Endodermal cell (in vitro differentiated cells): ENCODE results near the gene RAB3B. TPM values are rescaled to one million over a fixed set of nuclear protein-coding genes. Genes with fewer than 3 reads are reported as not detected.
A peak's percentile ranks its signal among the peaks of the same experiment; 100 is the strongest.

Experiments used
- DNase-seq: peaks from one replicate; pipeline ENCODE4 v3.0.0-alpha.2; 2017
- H3K27ac ChIP-seq: 2 replicates; pipeline ENCODE4 v1.5.1; 2013; ENCODE audit warnings: mild to moderate bottlenecking, low read depth, low read length, moderate library complexity
- H3K27me3 ChIP-seq: 2 replicates; pipeline ENCODE4 v1.6.1; 2013; ENCODE audit warnings: mild to moderate bottlenecking, low read length, moderate library complexity; ENCODE audit not compliant: insufficient read depth, control insufficient read depth, poor library complexity, severe bottlenecking
- H3K36me3 ChIP-seq: 2 replicates; pipeline ENCODE4 v1.7.0; 2013; ENCODE audit warnings: mild to moderate bottlenecking, low read length, moderate library complexity; ENCODE audit not compliant: control insufficient read depth, insufficient read depth
- H3K4me1 ChIP-seq: one replicate; pipeline ENCODE4 v1.7.0; 2013; ENCODE audit warnings: low read length; ENCODE audit not compliant: control insufficient read depth, insufficient read depth
- H3K4me3 ChIP-seq: 2 replicates; pipeline ENCODE4 v1.5.1; 2013; ENCODE audit warnings: mild to moderate bottlenecking, low read length, moderate library complexity
- H3K9ac ChIP-seq: 2 replicates; pipeline ENCODE4 v1.6.1; 2013; ENCODE audit warnings: mild to moderate bottlenecking, low read length, moderate library complexity; ENCODE audit not compliant: poor library complexity, severe bottlenecking; ENCODE audit errors: extremely low read depth
- H3K9me3 ChIP-seq: 2 replicates; pipeline ENCODE4 v1.6.1; 2013; ENCODE audit warnings: mild to moderate bottlenecking, low read length, moderate library complexity; ENCODE audit not compliant: control insufficient read depth
- H3K27ac Mint-ChIP-seq: 2 replicates; pipeline ENCODE4 v1.8.0; 2020; ENCODE audit warnings: mixed read lengths
- H3K27me3 Mint-ChIP-seq: 2 replicates; pipeline ENCODE4 v1.8.0; 2021; ENCODE audit warnings: mild to moderate bottlenecking, mixed read lengths; ENCODE audit not compliant: insufficient read depth
- H3K36me3 Mint-ChIP-seq: 2 replicates; pipeline ENCODE4 v1.8.0; 2020; ENCODE audit warnings: low read depth, mixed read lengths
- H3K4me1 Mint-ChIP-seq: 2 replicates; pipeline ENCODE4 v1.8.0; 2020; ENCODE audit warnings: mixed read lengths
- H3K4me3 Mint-ChIP-seq: 2 replicates; pipeline ENCODE4 v1.8.0; 2020; ENCODE audit warnings: mild to moderate bottlenecking, moderate library complexity, mixed read lengths
- H3K9me3 Mint-ChIP-seq: 2 replicates; pipeline ENCODE4 v1.8.0; 2020; ENCODE audit warnings: mild to moderate bottlenecking, mixed read lengths
- CTCF ChIP-seq: fragments of 200-600 bp; sonication (generic); conservative IDR thresholded peaks from 2 replicates; pipeline ENCODE4 v1.5.0; 2021; ENCODE audit warnings: antibody characterized with exemption, mild to moderate bottlenecking
- WGBS, 2 experiments: methylation state at CpG; one replicate each; pipeline versions ENCODE4 v1.1.5 to v1.1.7; 2013; ENCODE audit warnings: missing lambda C conversion rate in 2 of 2, mixed read lengths in 1 of 2; ENCODE audit not compliant: insufficient coverage in 1 of 2, insufficient read length in 1 of 2; 5-methylcytosine and 5-hydroxymethylcytosine counted together
- total RNA-seq, 2 donors: library from RNA; stranded (reverse); fragmentation: NEBNext Ultra II Directional in 1 of 2; extraction: Animal tissue kit (Norgen Biotek cat#: 25700) in 1 of 2; gene quantifications; 2 replicates in 1 of 2; 3 replicates in 1 of 2; pipeline ENCODE4 v1.2.1, GENCODE V29; 2021

RAB3B gene
- total RNA-seq, 2 donors from 2014 or later = 58.1 to 66.0 TPM

GRCh38 chr1:52034050-52034384 is 43.5 kb upstream of the RAB3B start:
- Mint-ChIP-seq H3K4me1 (peaks cover 18% of the 10 kb centered on the region), H3K27me3 (no peaks in the 10 kb centered on the region), H3K9me3 (no peaks in the 10 kb centered on the region), H3K4me3 (peak overlapping the region; percentile 92), H3K36me3 (peaks cover 34% of the 10 kb centered on the region), H3K27ac (peak overlapping the region; percentile 94)
- peak overlapping the region; percentile 94 for H3K4me3 ChIP-seq
- no peaks in the 10 kb centered on the region for H3K27me3 ChIP-seq
- no peaks in the 10 kb centered on the region for H3K9me3 ChIP-seq
- no peak overlapping the region for H3K27ac ChIP-seq
- 86 to 100% methylated on average over 1 to 2 of the region's 2 CpGs for WGBS, 2 experiments
- peak overlapping the region; percentile 70 for H3K9ac ChIP-seq
- peaks cover 7% of the 10 kb centered on the region for H3K4me1 ChIP-seq
- DNase-seq = no peak
- TF ChIP-seq CTCF = no peak
- H3K36me3 ChIP-seq = peaks cover 43% of the 10 kb centered on the region

GRCh38 chr1:52033190-52034049 is 42.9 kb upstream of the RAB3B start, which contains the start of gene KTI12:
KTI12 (minus strand) TSS chr1:52033810; CDS start chr1:52033761, 49 bp downstream.
- H3K27ac ChIP-seq = peak within 1 kb of the TSS; percentile 25
- peak within 1 kb of the TSS; percentile 94 for H3K4me3 ChIP-seq
- Mint-ChIP-seq H3K4me3 (peak within 1 kb of the TSS; percentile 92), H3K27me3 (no peaks in the 10 kb centered on the region), H3K27ac (peak within 1 kb of the TSS; percentile 94), H3K4me1 (peaks cover 18% of the 10 kb centered on the region), H3K9me3 (no peaks in the 10 kb centered on the region), H3K36me3 (peaks cover 29% of the 10 kb centered on the region)
- peak within 1 kb of the TSS; percentile 70 for H3K9ac ChIP-seq
- H3K9me3 ChIP-seq = no peaks in the 10 kb centered on the region
- 4 to 5% methylated on average over 41 to 78 of the region's 78 CpGs for WGBS, 2 experiments
- H3K27me3 ChIP-seq = no peaks in the 10 kb centered on the region
- DNase-seq = peak; percentile 92
- H3K36me3 ChIP-seq = peaks cover 37% of the 10 kb centered on the region
- no peak for TF ChIP-seq CTCF
- peaks cover 7% of the 10 kb centered on the region for H3K4me1 ChIP-seq

DNA sequence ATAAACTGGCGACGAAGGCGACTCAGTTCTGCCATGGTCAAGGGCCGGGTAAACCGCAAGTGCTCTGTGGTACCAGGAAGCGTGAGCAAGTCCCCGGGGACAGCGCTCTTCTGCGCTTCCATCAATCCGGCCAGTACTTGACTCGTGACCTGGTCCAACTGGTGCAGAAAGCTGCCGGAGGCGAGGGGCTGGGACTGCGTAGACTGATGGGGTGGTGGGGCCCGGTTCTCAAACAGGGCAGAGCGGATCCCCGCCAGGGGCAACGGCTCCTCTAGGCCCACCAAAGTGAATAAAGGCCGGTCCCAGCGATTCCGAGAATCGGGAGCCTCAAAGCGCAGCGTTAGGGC is 42.3 kb upstream of the RAB3B start:
- no peak overlapping the region for H3K27ac ChIP-seq
- no peaks in the 10 kb centered on the region for H3K27me3 Mint-ChIP-seq
- DNase-seq = peak; percentile 74
- no peaks in the 10 kb centered on the region for H3K9me3 Mint-ChIP-seq
- TF ChIP-seq CTCF = no peak
- H3K27me3 ChIP-seq = no peaks in the 10 kb centered on the region
- H3K9me3 ChIP-seq = no peaks in the 10 kb centered on the region
- peak overlapping the region; percentile 94 for H3K4me3 ChIP-seq
- H3K4me3 Mint-ChIP-seq = peak overlapping the region; percentile 92
- H3K27ac Mint-ChIP-seq = peak overlapping the region; percentile 94
- 11 to 18% methylated on average over 12 to 24 of the region's 24 CpGs for WGBS, 2 experiments
- H3K9ac ChIP-seq = peak overlapping the region; percentile 70
- peaks cover 7% of the 10 kb centered on the region for H3K4me1 ChIP-seq
- peaks cover 18% of the 10 kb centered on the region for H3K4me1 Mint-ChIP-seq
- H3K36me3 ChIP-seq = peaks cover 30% of the 10 kb centered on the region
- H3K36me3 Mint-ChIP-seq = peaks cover 27% of the 10 kb centered on the region
